SK-N-SH treated with all-trans-retinoic acid at 6 μM for 48 hours (cell line): ENCODE results near the gene ERFE.

Source experiments
- ATAC-seq: fragments of 200-7000 bp; cut with Tn5 transposase; 3 replicates; pipeline ENCODE4 v1.9.1; 2020; ENCODE audit warnings: mild to moderate bottlenecking, moderate library complexity
- ARNTL ChIP-seq: fragments of 450-650 bp; formaldehyde crosslinking; IDR thresholded peaks from 2 replicates; pipeline ENCODE4 v1.5.0; 2020; ENCODE audit warnings: low read depth, mild to moderate bottlenecking, moderate library complexity, borderline replicate concordance
- BACH2 ChIP-seq: fragments of 250-450 bp; sonication (Bioruptor Pico); IDR thresholded peaks from 2 replicates; pipeline ENCODE4 v1.9.0; 2021; ENCODE audit warnings: mild to moderate bottlenecking, borderline replicate concordance
- CSDC2 ChIP-seq: fragments of 250-450 bp; sonication (Bioruptor Pico); IDR thresholded peaks from 2 replicates; pipeline ENCODE4 v1.5.0; 2020; ENCODE audit warnings: mild to moderate bottlenecking, moderate library complexity
- CSRNP3 ChIP-seq: fragments of 250-450 bp; sonication (Bioruptor Pico); IDR thresholded peaks from 2 replicates; pipeline ENCODE4 v1.5.1; 2021; ENCODE audit warnings: mild to moderate bottlenecking, moderate library complexity
- ESRRG ChIP-seq: fragments of 250-450 bp; sonication (Bioruptor Pico); IDR thresholded peaks from 2 replicates; pipeline ENCODE4 v1.6.1; 2021; ENCODE audit warnings: mild to moderate bottlenecking
- GLIS3 ChIP-seq: fragments of 250-450 bp; sonication (Bioruptor Pico); IDR thresholded peaks from 2 replicates; pipeline ENCODE4 v1.5.0; 2020; ENCODE audit warnings: mild to moderate bottlenecking, moderate library complexity
- ISL1 ChIP-seq: fragments of 250-450 bp; sonication (Bioruptor Pico); IDR thresholded peaks from 2 replicates; pipeline ENCODE4 v2.1.2; 2022; ENCODE audit warnings: mild to moderate bottlenecking, moderate library complexity
- OSR1 ChIP-seq: fragments of 250-450 bp; sonication (Bioruptor Pico); IDR thresholded peaks from 2 replicates; pipeline ENCODE4 v1.8.0; 2022; ENCODE audit warnings: moderate library complexity, mild to moderate bottlenecking, inconsistent platforms
- PATZ1 ChIP-seq: fragments of 250-450 bp; sonication (Bioruptor Pico); IDR thresholded peaks from 2 replicates; pipeline ENCODE4 v1.8.0; 2020; ENCODE audit warnings: mild to moderate bottlenecking, moderate library complexity, borderline replicate concordance
- POU6F1 ChIP-seq: fragments of 250-450 bp; sonication (Bioruptor Pico); IDR thresholded peaks from 2 replicates; pipeline ENCODE4 v1.8.0; 2021; ENCODE audit warnings: low read depth, mild to moderate bottlenecking, moderate library complexity, borderline replicate concordance
- PPARA ChIP-seq: fragments of 250-450 bp; sonication (Bioruptor Pico); IDR thresholded peaks from 2 replicates; pipeline ENCODE4 v1.5.0; 2020; ENCODE audit warnings: mild to moderate bottlenecking, borderline replicate concordance
- RARB ChIP-seq: fragments of 250-450 bp; sonication (Bioruptor Pico); IDR thresholded peaks from 2 replicates; pipeline ENCODE4 v1.8.0; 2021; ENCODE audit warnings: mild to moderate bottlenecking, moderate library complexity
- SNAI2 ChIP-seq: fragments of 250-450 bp; sonication (Bioruptor Pico); IDR thresholded peaks from 2 replicates; pipeline ENCODE4 v1.5.0; 2020; ENCODE audit warnings: mild to moderate bottlenecking, moderate library complexity
- TCF4 ChIP-seq: fragments of 250-450 bp; sonication (Bioruptor Pico); IDR thresholded peaks from 2 replicates; pipeline ENCODE4 v1.8.0; 2021; ENCODE audit warnings: mild to moderate bottlenecking, moderate library complexity, borderline replicate concordance
- TOX ChIP-seq: fragments of 250-450 bp; sonication (Bioruptor Pico); IDR thresholded peaks from 2 replicates; pipeline ENCODE4 v1.8.0; 2021; ENCODE audit warnings: mild to moderate bottlenecking, moderate library complexity, borderline replicate concordance
- TSHZ2 ChIP-seq: fragments of 250-450 bp; sonication (Bioruptor Pico); IDR thresholded peaks from 2 replicates; pipeline ENCODE4 v1.5.0; 2020; ENCODE audit warnings: mild to moderate bottlenecking, moderate library complexity
- ZC3H10 ChIP-seq: fragments of 250-450 bp; sonication (Bioruptor Pico); IDR thresholded peaks from 2 replicates; pipeline ENCODE4 v1.5.1; 2021; ENCODE audit warnings: mild to moderate bottlenecking, moderate library complexity
- ZFP3 ChIP-seq: fragments of 250-450 bp; sonication (Bioruptor Pico); IDR thresholded peaks from 2 replicates; pipeline ENCODE4 v1.5.0; 2020; ENCODE audit warnings: mild to moderate bottlenecking, moderate library complexity
- ZFP30 ChIP-seq: fragments of 450-650 bp; formaldehyde crosslinking; IDR thresholded peaks from 2 replicates; pipeline ENCODE4 v1.5.0; 2022; ENCODE audit warnings: mild to moderate bottlenecking, moderate library complexity
- ZNF70 ChIP-seq: fragments of 450-650 bp; formaldehyde crosslinking; IDR thresholded peaks from 2 replicates; pipeline ENCODE4 v1.5.0; 2020; ENCODE audit warnings: mild to moderate bottlenecking, moderate library complexity
- ZNF8 ChIP-seq: fragments of 450-650 bp; formaldehyde crosslinking; IDR thresholded peaks from 2 replicates; pipeline ENCODE4 v1.5.0; 2020; ENCODE audit warnings: mild to moderate bottlenecking, moderate library complexity

The ERFE gene

GRCh38 chr2:238174701-238175100 is 15.9 kb downstream of the ERFE start:
- TF ChIP-seq ZNF8 (CRISPR knock-in tag) (no peak), CSDC2 (CRISPR knock-in tag) (no peak), ZC3H10 (CRISPR knock-in tag) (no peak), RARB (CRISPR knock-in tag) (no peak)
- no peak for ATAC-seq

- TF ChIP-seq CSDC2 (CRISPR knock-in tag) (no peak), GLIS3 (CRISPR knock-in tag) (no peak), ZFP3 (CRISPR knock-in tag) (no peak)
- ATAC-seq: no peak
Observed at GRCh38 chr2:238176613-238177012, 17.8 kb downstream of the ERFE start.

GRCh38 chr2:238180554-238180953 is 21.8 kb downstream of the ERFE start:
- ATAC-seq: no peak
- TF ChIP-seq SNAI2 (CRISPR knock-in tag): no peak
- TF ChIP-seq ZNF70 (CRISPR knock-in tag): no peak

- TF ChIP-seq OSR1 (CRISPR knock-in tag): no peak
- ATAC-seq: no peak
Observed at GRCh38 chr2:238182362-238182761, 23.6 kb downstream of the ERFE start.

- no peak for ATAC-seq
- TF ChIP-seq CSDC2 (CRISPR knock-in tag): no peak
- no peak for TF ChIP-seq ISL1 (CRISPR knock-in tag)
- no peak for TF ChIP-seq ZFP30 (CRISPR knock-in tag)
- no peak for TF ChIP-seq TCF4 (CRISPR knock-in tag)
- no peak for TF ChIP-seq RARB (CRISPR knock-in tag)
- TF ChIP-seq ESRRG (CRISPR knock-in tag): no peak
- TF ChIP-seq PPARA (CRISPR knock-in tag): no peak
- no peak for TF ChIP-seq TOX (CRISPR knock-in tag)
- TF ChIP-seq PATZ1: no peak
- no peak for TF ChIP-seq SNAI2 (CRISPR knock-in tag)
- TF ChIP-seq POU6F1 (CRISPR knock-in tag): no peak
- no peak for TF ChIP-seq ARNTL
- no peak for TF ChIP-seq TSHZ2 (CRISPR knock-in tag)
- TF ChIP-seq OSR1 (CRISPR knock-in tag): no peak
- no peak for TF ChIP-seq BACH2
- no peak for TF ChIP-seq ZNF70 (CRISPR knock-in tag)
- no peak for TF ChIP-seq CSRNP3 (CRISPR knock-in tag)
- no peak for TF ChIP-seq ZFP3 (CRISPR knock-in tag)
Observed at GRCh38 chr2:238183821-238184220, 25.1 kb downstream of the ERFE start.
